ENCODE results near the gene DBF4B. TPM values are rescaled to one million over a fixed set of nuclear protein-coding genes. Genes with fewer than 3 reads are reported as not detected.

DBF4B gene
- total RNA-seq, 3 donors from 2014 or later (not counting 1 experiment from before 2014, with no cell fraction given), result 3.0 to 4.1 (median 4.1) TPM

GRCh38 chr17:44767493-44767892 lies 59.0 kb downstream of the DBF4B start:
- TF ChIP-seq, protein P1, sequence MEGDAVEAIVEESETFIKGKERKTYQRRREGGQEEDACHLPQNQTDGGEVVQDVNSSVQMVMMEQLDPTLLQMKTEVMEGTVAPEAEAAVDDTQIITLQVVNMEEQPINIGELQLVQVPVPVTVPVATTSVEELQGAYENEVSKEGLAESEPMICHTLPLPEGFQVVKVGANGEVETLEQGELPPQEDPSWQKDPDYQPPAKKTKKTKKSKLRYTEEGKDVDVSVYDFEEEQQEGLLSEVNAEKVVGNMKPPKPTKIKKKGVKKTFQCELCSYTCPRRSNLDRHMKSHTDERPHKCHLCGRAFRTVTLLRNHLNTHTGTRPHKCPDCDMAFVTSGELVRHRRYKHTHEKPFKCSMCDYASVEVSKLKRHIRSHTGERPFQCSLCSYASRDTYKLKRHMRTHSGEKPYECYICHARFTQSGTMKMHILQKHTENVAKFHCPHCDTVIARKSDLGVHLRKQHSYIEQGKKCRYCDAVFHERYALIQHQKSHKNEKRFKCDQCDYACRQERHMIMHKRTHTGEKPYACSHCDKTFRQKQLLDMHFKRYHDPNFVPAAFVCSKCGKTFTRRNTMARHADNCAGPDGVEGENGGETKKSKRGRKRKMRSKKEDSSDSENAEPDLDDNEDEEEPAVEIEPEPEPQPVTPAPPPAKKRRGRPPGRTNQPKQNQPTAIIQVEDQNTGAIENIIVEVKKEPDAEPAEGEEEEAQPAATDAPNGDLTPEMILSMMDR (IDR thresholded peaks at IDR 0.05), result no peak
- Histone ChIP-seq H3K4me3 (ENCODE audit: low read length) (no peak overlapping the region), H3K36me3 (ENCODE audit: control insufficient read depth, insufficient read depth, low read length) (no peaks in the 10 kb centered on the region), H3K27ac (ENCODE audit: low read length) (no peak overlapping the region), H3K9me3 (ENCODE audit: control insufficient read depth, insufficient read depth, low read length) (no peaks in the 10 kb centered on the region), H3K27me3 (ENCODE audit: control insufficient read depth, insufficient read depth, low read length) (no peaks in the 10 kb centered on the region), H3K4me1 (ENCODE audit: control insufficient read depth, insufficient read depth, low read length) (peaks cover 12% of the 10 kb centered on the region)
- H3K4me3 Mint-ChIP-seq, result no peak overlapping the region
- H3K4me1 Mint-ChIP-seq, result no peaks in the 10 kb centered on the region
- ATAC-seq (no peak), DNase-seq (no peak)
- H3K9me3 Mint-ChIP-seq, result no peaks in the 10 kb centered on the region
- H3K36me3 Mint-ChIP-seq, result no peaks in the 10 kb centered on the region
- H3K27ac Mint-ChIP-seq, result no peak overlapping the region
- 12% methylated on average over 4 of the region's 4 CpGs for WGBS (ENCODE audit: insufficient coverage)
- H3K27me3 Mint-ChIP-seq (ENCODE audit: low read depth in 2 of 2), result peaks cover 0 to 2% of the 10 kb centered on the region in 2 donors
- intact Hi-C loops (cut with micrococcal nuclease), result no loop called here

DNA sequence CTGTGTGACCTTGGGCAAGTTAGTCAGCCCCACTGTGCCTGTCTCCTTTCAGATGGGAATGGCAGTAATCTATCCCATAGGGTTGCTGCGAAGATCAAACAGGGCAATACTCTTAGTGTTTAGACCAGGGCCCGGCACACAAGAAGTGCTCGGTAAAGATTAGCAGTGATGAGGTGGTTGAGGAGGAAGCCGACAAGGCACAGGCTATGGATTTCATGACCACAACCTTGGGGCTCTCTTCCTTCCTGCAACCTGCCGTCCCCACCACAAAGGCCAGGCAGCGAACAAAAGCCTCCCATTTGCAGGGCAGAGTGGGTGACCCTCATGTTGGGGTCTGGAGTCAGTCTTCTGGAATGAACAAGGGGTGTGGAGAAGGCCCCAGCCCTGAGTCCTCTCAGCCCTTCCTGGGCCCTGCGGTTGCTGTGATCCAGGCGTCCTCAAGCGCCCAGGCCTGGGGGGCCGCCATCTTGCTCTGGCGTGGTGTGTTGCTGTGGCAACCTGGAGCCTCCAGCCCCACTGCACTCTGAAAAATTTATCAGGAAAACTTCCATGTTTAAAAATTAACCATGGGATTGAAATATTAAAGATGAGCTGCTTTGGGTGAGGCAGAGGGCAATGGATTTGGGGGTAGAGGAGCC lies 60.2 kb downstream of the DBF4B start:
- 31% methylated on average over 10 of the region's 11 CpGs for WGBS (ENCODE audit: insufficient coverage)
- H3K27me3 ChIP-seq (ENCODE audit: control insufficient read depth, insufficient read depth, low read length), result no peaks in the 10 kb centered on the region
- no peak for DNase-seq

DNA sequence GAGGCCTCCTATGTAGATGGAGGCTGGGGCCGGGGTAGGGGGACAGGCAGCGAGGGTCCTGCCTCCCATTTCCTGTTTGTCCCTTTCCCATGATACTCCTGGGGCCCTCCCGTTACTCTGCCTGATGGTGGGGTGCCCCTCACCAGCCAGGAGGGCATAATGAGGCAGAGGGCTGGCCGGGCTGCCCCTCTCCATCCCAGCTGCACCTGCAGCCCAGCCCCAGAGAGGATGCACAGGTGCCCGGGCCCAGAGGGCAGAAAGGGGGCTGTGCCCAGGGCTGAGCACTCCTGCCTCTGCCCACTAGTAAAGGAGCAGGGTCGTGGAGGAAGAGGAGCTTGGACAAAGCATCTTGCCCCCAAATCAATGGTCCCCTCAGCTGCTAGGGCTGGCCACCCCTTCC lies 60.8 kb downstream of the DBF4B start:
- WGBS (ENCODE audit: insufficient coverage), result 67% methylated on average over 6 of the region's 6 CpGs
- no peaks in the 10 kb centered on the region for H3K36me3 Mint-ChIP-seq
- Histone ChIP-seq H3K27me3 (ENCODE audit: control insufficient read depth, insufficient read depth, low read length) (no peaks in the 10 kb centered on the region), H3K27ac (ENCODE audit: low read length) (no peak overlapping the region), H3K4me3 (ENCODE audit: low read length) (no peak overlapping the region), H3K36me3 (ENCODE audit: control insufficient read depth, insufficient read depth, low read length) (no peaks in the 10 kb centered on the region), H3K4me1 (ENCODE audit: control insufficient read depth, insufficient read depth, low read length) (peaks cover 12% of the 10 kb centered on the region), H3K9me3 (ENCODE audit: control insufficient read depth, insufficient read depth, low read length) (no peaks in the 10 kb centered on the region)
- no peak for DNase-seq
- no peaks in the 10 kb centered on the region for H3K27me3 Mint-ChIP-seq (ENCODE audit: low read depth in 2 of 2)
- intact Hi-C loops (cut with micrococcal nuclease), result no loop called here
- TF ChIP-seq, protein P1 (IDR thresholded peaks at IDR 0.05), result no peak
- ATAC-seq, result no peak
- H3K9me3 Mint-ChIP-seq, result no peaks in the 10 kb centered on the region
- H3K4me1 Mint-ChIP-seq, result no peaks in the 10 kb centered on the region
- no peak overlapping the region for H3K4me3 Mint-ChIP-seq
- H3K27ac Mint-ChIP-seq, result no peak overlapping the region

More for the DNA sequence above, 60.2 kb downstream of the DBF4B start:
- Histone ChIP-seq H3K9me3 (ENCODE audit: control insufficient read depth, insufficient read depth, low read length) (no peaks in the 10 kb centered on the region), H3K4me3 (ENCODE audit: low read length) (no peak overlapping the region), H3K36me3 (ENCODE audit: control insufficient read depth, insufficient read depth, low read length) (no peaks in the 10 kb centered on the region), H3K4me1 (ENCODE audit: control insufficient read depth, insufficient read depth, low read length) (peaks cover 12% of the 10 kb centered on the region), H3K27ac (ENCODE audit: low read length) (no peak overlapping the region)
- Mint-ChIP-seq H3K4me1 (no peaks in the 10 kb centered on the region), H3K27me3 (ENCODE audit: low read depth in 2 of 2) (no peaks in the 10 kb centered on the region), H3K36me3 (no peaks in the 10 kb centered on the region), H3K9me3 (no peaks in the 10 kb centered on the region), H3K27ac (no peak overlapping the region), H3K4me3 (no peak overlapping the region)
- TF ChIP-seq, protein P1 (IDR thresholded peaks at IDR 0.05), result no peak
- intact Hi-C loops (cut with micrococcal nuclease), result no loop called here
- no peak for ATAC-seq

DNA sequence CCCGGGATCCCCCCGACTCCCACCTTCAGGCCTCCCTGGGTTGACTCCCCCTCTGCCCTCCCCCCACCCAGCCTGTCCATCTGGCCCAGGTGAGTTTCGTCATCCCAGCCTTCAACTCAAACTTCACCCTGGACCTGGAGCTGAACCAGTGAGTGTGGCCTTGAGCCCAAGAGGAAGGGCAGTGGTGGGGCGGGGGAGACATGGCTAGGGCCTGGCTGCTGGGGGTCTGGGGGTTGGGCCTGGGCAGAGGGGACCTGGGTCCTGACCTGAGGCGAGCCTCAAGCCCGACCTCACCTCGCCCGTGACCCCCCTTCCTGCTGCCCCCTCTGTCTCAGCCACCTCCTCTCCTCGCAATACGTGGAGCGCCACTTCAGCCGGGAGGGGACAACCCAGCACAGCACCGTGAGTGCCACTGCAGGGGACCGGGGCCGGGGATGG lies 61.2 kb downstream of the DBF4B start:
- WGBS (ENCODE audit: insufficient coverage), result 64% methylated on average over 11 of the region's 15 CpGs
- H3K4me1 Mint-ChIP-seq, result peaks cover 0 to under 1% of the 10 kb centered on the region in 2 donors
- TF ChIP-seq, protein P1 (IDR thresholded peaks at IDR 0.05), result no peak
- no peak for ATAC-seq
- H3K4me3 ChIP-seq (ENCODE audit: low read length), result no peak overlapping the region
- no peaks in the 10 kb centered on the region for H3K9me3 Mint-ChIP-seq
- no peaks in the 10 kb centered on the region for H3K36me3 Mint-ChIP-seq
- peaks cover 12% of the 10 kb centered on the region for H3K4me1 ChIP-seq (ENCODE audit: control insufficient read depth, insufficient read depth, low read length)
- H3K9me3 ChIP-seq (ENCODE audit: control insufficient read depth, insufficient read depth, low read length), result no peaks in the 10 kb centered on the region
- no peaks in the 10 kb centered on the region for H3K27me3 ChIP-seq (ENCODE audit: control insufficient read depth, insufficient read depth, low read length)
- intact Hi-C loops (cut with micrococcal nuclease), result no loop called here
- no peaks in the 10 kb centered on the region for H3K36me3 ChIP-seq (ENCODE audit: control insufficient read depth, insufficient read depth, low read length)
- H3K4me3 Mint-ChIP-seq, result no peak overlapping the region
- H3K27ac ChIP-seq (ENCODE audit: low read length), result no peak overlapping the region
- DNase-seq, result no peak
- H3K27ac Mint-ChIP-seq, result no peak overlapping the region
- H3K27me3 Mint-ChIP-seq (ENCODE audit: low read depth in 2 of 2), result no peaks in the 10 kb centered on the region

Data from natural killer cell (primary cell).